Epithelial cell of esophagus (primary cell): ENCODE data around the gene IQCE.

Experiments
- DNase-seq: peaks from one replicate; pipeline ENCODE4 v3.0.0; 2010; ENCODE audit warnings: low read depth
- H3K4me3 ChIP-seq: 2 replicates; pipeline ENCODE4 v1.5.1; 2011; ENCODE audit warnings: mild to moderate bottlenecking, low read length, control low read depth
- CTCF ChIP-seq: IDR thresholded peaks from 2 replicates; pipeline ENCODE4 v1.5.1; 2011; ENCODE audit warnings: low read depth, mild to moderate bottlenecking, low read length, control low read depth, inconsistent platforms; ENCODE audit not compliant: insufficient read depth; ENCODE audit errors: missing control alignments

The IQCE gene

GRCh38 chr7:2517026-2517425 is 41.8 kb upstream of the IQCE start:
- no peak for TF ChIP-seq CTCF
- peak; percentile 69 for DNase-seq
- H3K4me3 ChIP-seq = no peak overlapping the region

- no peak for DNase-seq
Measured at GRCh38 chr7:2517678-2518507, 40.9 kb upstream of the IQCE start.

GRCh38 chr7:2518737-2519118 is 40.1 kb upstream of the IQCE start:
- TF ChIP-seq CTCF = no peak
- H3K4me3 ChIP-seq = peak overlapping the region; percentile 25
- DNase-seq = no peak

More at GRCh38 chr7:2517678-2518507, 40.9 kb upstream of the IQCE start:
- no peak overlapping the region for H3K4me3 ChIP-seq
- no peak for TF ChIP-seq CTCF

- peak within 1 kb of the TSS; percentile 68 for H3K4me3 ChIP-seq
- DNase-seq = peak; percentile 91
- no peak for TF ChIP-seq CTCF
Measured at GRCh38 chr7:2519119-2519930, 39.5 kb upstream of the IQCE start, which contains the start of gene LFNG. Gene LFNG, plus strand, starts transcription at chr7:2519774. Its CDS starts 88 bp downstream, at chr7:2519862.

GRCh38 chr7:2520131-2520760 is 38.5 kb upstream of the IQCE start:
- peak overlapping the region; percentile 68 for H3K4me3 ChIP-seq
- DNase-seq = peak; percentile 38
- TF ChIP-seq CTCF = no peak

- TF ChIP-seq CTCF = no peak
- H3K4me3 ChIP-seq = peak overlapping the region; percentile 68
- DNase-seq = peak; percentile 46
Measured at GRCh38 chr7:2520761-2521290, 38.0 kb upstream of the IQCE start.
